Osteoblast (primary cell): ENCODE results near the gene KDF1. TPM values are rescaled to one million over a fixed set of nuclear protein-coding genes. Genes with fewer than 3 reads are reported as not detected.
"Not testable (repeated sequence)": the region's sequence is repeated elsewhere in the genome, so short reads cannot be mapped to it uniquely, and the experiment has no call there.

Source experiments
- DNase-seq: peaks from one replicate; pipeline ENCODE4 v3.0.0; 2011; ENCODE audit warnings: low spot score, mixed read lengths; ENCODE audit not compliant: insufficient read length; ENCODE audit errors: missing footprints
- H2AFZ ChIP-seq: 2 replicates; pipeline ENCODE4 v1.6.0; 2011; ENCODE audit warnings: mild to moderate bottlenecking, low read length
- H3K27ac ChIP-seq: 2 replicates; pipeline ENCODE4 v1.5.1; 2011; ENCODE audit warnings: mild to moderate bottlenecking, low read depth, low read length, moderate library complexity
- H3K27me3 ChIP-seq: 2 replicates; pipeline ENCODE4 v1.6.0; 2012; ENCODE audit warnings: mild to moderate bottlenecking, control low read depth, inconsistent platforms, low read length, moderate library complexity; ENCODE audit not compliant: insufficient read depth
- H3K36me3 ChIP-seq: 2 replicates; pipeline ENCODE4 v1.5.1; 2011; ENCODE audit warnings: mild to moderate bottlenecking, low read length, control low read depth, moderate library complexity; ENCODE audit not compliant: insufficient read depth
- H3K4me1 ChIP-seq: 2 replicates; pipeline ENCODE4 v1.5.1; 2011; ENCODE audit warnings: mild to moderate bottlenecking, low read length, control low read depth, moderate library complexity; ENCODE audit not compliant: insufficient read depth
- H3K4me2 ChIP-seq: 2 replicates; pipeline ENCODE4 v1.6.0; 2011; ENCODE audit warnings: mild to moderate bottlenecking, low read length; ENCODE audit not compliant: insufficient read depth
- H3K4me3 ChIP-seq: fragments of 200-600 bp; sonication (generic); 3 replicates; pipeline ENCODE4 v1.5.1; 2012; ENCODE audit warnings: mild to moderate bottlenecking, low read length, inconsistent platforms; ENCODE audit not compliant: insufficient read depth
- H3K79me2 ChIP-seq: 2 replicates; pipeline ENCODE4 v1.6.0; 2012; ENCODE audit warnings: mild to moderate bottlenecking, low read length, control low read depth, inconsistent platforms; ENCODE audit not compliant: insufficient read depth
- H3K9me3 ChIP-seq: 2 replicates; pipeline ENCODE4 v1.5.1; 2011; ENCODE audit warnings: low read depth, low read length, control low read depth
- H4K20me1 ChIP-seq: 2 replicates; pipeline ENCODE4 v1.6.0; 2012; ENCODE audit warnings: mild to moderate bottlenecking, low read length, control low read depth; ENCODE audit not compliant: insufficient read depth
- CTCF ChIP-seq: IDR thresholded peaks from 2 replicates; pipeline ENCODE4 v1.5.1; 2011; ENCODE audit warnings: mild to moderate bottlenecking, low read depth, low read length, moderate library complexity; ENCODE audit errors: extremely low read depth
- total RNA-seq: library from RNA; depleted of rRNA; stranded (reverse); fragments of >200 nt; gene quantifications from 2 replicates; pipeline ENCODE4 v1.2.3, GENCODE V29; 2012

KDF1 gene
- total RNA-seq, 1 donor: not detected

GRCh38 chr1:26993237-26994019 lies 33.2 kb upstream of the KDF1 start, which contains the start of gene TRNP1:
Gene TRNP1, plus strand, starts transcription at chr1:26993692. Its CDS starts 95 bp downstream, at chr1:26993787.
- peak within 1 kb of the TSS; percentile 84 for H3K4me2 ChIP-seq
- H3K4me1 ChIP-seq: peaks cover 19% of the 10 kb centered on the region
- peaks cover 5% of the 10 kb centered on the region for H3K79me2 ChIP-seq
- peak; percentile 100 for DNase-seq
- H3K27me3 ChIP-seq: peaks cover 6% of the 10 kb centered on the region
- H2AFZ ChIP-seq: peak within 1 kb of the TSS; percentile 70
- no peaks in the 10 kb centered on the region for H3K36me3 ChIP-seq
- H3K9me3 ChIP-seq: no peaks in the 10 kb centered on the region
- H3K27ac ChIP-seq: no peak within 1 kb of the TSS
- no peaks in the 10 kb centered on the region for H4K20me1 ChIP-seq
- no peak for TF ChIP-seq CTCF
- H3K4me3 ChIP-seq: peak within 1 kb of the TSS; percentile 76

DNA sequence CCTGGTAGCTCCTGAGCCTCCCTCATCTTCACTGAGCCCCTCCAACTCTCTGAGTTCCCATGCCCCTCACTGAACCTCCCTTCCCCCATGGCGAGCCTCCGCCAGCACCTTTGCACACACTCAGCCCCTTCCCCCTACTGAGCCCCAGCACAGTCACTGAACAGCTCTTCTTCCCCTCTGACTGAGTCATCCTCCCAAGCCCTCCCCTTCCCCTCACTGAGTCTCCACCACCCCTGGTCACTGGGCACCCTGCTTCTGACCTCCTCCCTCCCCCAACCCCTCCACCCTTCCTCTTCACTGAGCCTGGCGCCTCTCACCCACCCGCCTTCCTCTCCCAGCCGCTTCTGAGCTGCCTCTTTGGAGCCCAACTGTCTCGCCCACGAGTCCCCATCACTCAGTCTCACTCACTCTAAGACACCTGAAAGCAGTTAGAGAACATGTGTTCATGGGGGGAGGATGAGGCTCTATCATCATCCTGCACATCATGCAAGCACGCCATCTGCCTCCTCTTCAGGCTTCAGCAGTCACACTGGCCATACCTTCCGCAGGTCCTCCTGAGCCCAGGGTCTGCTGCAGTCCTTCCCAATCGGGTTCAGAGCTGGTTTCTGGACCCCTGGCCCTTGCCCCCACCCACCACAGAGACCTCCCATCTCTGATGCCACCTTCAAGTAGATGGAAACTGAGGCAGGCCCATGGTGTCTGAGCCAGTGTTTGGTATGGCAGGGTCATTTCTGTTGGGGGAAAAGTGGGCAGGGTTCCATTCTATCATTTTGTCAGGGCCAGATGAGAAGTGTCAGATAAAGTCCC lies 31.2 kb upstream of the KDF1 start:
- Histone ChIP-seq H3K9me3 (no peaks in the 10 kb centered on the region), H3K36me3 (no peaks in the 10 kb centered on the region), H3K27ac (no peak overlapping the region), H3K27me3 (peaks cover 6% of the 10 kb centered on the region), H3K79me2 (peaks cover 5% of the 10 kb centered on the region), H3K4me2 (no peak overlapping the region), H3K4me3 (no peak overlapping the region), H2AFZ (no peak overlapping the region), H3K4me1 (peaks cover 9% of the 10 kb centered on the region), H4K20me1 (no peaks in the 10 kb centered on the region)
- peak; percentile 92 for DNase-seq
- no peak for TF ChIP-seq CTCF

GRCh38 chr1:26989403-26990109 lies 29.3 kb upstream of the KDF1 start:
- not testable (repeated sequence) for H3K4me3 ChIP-seq, H3K79me2 ChIP-seq, H3K27ac ChIP-seq, H3K36me3 ChIP-seq, H3K4me2 ChIP-seq, H4K20me1 ChIP-seq, DNase-seq, H3K9me3 ChIP-seq, H3K4me1 ChIP-seq, H2AFZ ChIP-seq
- peaks cover 12% of the 10 kb centered on the region for H3K27me3 ChIP-seq

DNA sequence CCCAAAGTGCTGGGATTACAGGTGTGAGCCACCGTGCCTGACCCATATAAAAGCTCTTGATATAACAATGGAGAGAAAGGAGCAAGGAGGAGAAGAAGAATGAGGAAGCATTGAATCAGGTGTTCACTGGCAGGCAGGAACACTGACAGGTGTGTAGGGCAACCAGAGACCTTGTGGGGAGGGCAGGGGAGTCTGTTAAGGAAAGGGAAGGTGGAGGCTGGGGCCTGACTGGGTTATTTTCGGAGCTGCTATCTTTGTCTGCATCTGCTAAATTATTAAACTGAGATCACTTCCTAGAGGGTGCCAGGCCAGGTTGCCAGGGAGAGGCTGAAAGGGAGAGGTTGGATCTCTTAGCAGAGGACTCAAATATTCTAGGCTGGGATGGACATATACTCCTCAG lies 26.4 kb upstream of the KDF1 start:
- H4K20me1 ChIP-seq: no peaks in the 10 kb centered on the region
- no peak overlapping the region for H2AFZ ChIP-seq
- peaks cover 4% of the 10 kb centered on the region for H3K4me1 ChIP-seq
- no peaks in the 10 kb centered on the region for H3K36me3 ChIP-seq
- no peak overlapping the region for H3K4me2 ChIP-seq
- no peak for DNase-seq
- H3K27ac ChIP-seq: no peak overlapping the region
- H3K4me3 ChIP-seq: no peak overlapping the region
- no peaks in the 10 kb centered on the region for H3K9me3 ChIP-seq
- H3K27me3 ChIP-seq: peaks cover 17% of the 10 kb centered on the region
- no peak for TF ChIP-seq CTCF
- no peaks in the 10 kb centered on the region for H3K79me2 ChIP-seq
